AG10803 (cell line): Measurements from ENCODE around the gene ABCA4.
"Not testable (repeated sequence)": the region's sequence is repeated elsewhere in the genome, so short reads cannot be mapped to it uniquely, and the experiment has no call there.

Source experiments
- DNase-seq: peaks from one replicate; pipeline ENCODE4 v3.0.0; 2010; ENCODE audit warnings: low read depth
- H3K4me3 ChIP-seq: 2 replicates; pipeline ENCODE4 v1.5.1; 2011; ENCODE audit warnings: mild to moderate bottlenecking, low read length, control low read depth
- TF ChIP-seq, protein P1 (sequence below): conservative IDR thresholded peaks from 2 replicates; pipeline ENCODE4 v1.5.1; 2011; ENCODE audit warnings: mild to moderate bottlenecking, low read length, control low read depth, inconsistent platforms

Gene ABCA4

GRCh38 chr1:93955765-93956164, 165.2 kb downstream of the ABCA4 start:
- TF ChIP-seq, protein P1, sequence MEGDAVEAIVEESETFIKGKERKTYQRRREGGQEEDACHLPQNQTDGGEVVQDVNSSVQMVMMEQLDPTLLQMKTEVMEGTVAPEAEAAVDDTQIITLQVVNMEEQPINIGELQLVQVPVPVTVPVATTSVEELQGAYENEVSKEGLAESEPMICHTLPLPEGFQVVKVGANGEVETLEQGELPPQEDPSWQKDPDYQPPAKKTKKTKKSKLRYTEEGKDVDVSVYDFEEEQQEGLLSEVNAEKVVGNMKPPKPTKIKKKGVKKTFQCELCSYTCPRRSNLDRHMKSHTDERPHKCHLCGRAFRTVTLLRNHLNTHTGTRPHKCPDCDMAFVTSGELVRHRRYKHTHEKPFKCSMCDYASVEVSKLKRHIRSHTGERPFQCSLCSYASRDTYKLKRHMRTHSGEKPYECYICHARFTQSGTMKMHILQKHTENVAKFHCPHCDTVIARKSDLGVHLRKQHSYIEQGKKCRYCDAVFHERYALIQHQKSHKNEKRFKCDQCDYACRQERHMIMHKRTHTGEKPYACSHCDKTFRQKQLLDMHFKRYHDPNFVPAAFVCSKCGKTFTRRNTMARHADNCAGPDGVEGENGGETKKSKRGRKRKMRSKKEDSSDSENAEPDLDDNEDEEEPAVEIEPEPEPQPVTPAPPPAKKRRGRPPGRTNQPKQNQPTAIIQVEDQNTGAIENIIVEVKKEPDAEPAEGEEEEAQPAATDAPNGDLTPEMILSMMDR: no peak
- H3K4me3 ChIP-seq: no peak overlapping the region
- no peak for DNase-seq

DNA sequence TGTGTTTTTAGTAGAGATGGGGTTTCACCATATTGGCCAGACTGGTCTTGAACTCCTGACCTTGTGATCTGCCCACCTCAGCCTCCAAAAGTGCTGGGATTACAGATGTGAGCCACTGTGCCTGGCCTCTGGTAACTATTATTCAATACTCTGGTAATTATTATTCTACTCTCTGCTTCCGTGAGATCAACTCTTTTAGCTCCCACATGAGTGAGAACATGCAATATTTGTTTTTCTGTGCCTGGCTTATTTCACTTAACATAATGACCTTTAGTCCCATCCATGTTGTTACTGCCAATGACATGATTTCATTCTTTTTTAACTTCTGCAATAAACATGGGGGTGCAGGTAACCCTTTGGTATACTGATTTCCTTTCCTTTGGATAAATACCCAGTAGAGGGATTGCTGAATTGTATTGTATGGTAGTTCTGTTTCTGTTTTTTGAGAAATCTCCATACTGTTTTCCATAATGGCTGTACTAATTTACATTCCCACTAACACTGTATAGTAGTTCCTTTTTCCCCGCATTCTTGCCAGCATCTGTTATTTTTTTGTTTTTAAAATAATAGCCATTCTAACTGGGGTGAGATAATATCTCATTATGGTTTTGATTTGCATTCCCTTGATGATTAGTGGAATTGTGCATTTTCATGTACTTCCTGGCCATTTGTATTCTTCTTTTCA, 173.8 kb downstream of the ABCA4 start:
- not testable (repeated sequence) for DNase-seq, H3K4me3 ChIP-seq
